Activated naive CD8-positive, alpha-beta T cell (primary cell): ENCODE measurements around the gene CELF2.

Experiments used
- H3K27ac Mint-ChIP-seq: one replicate; pipeline ENCODE4 v1.8.0; 2021; ENCODE audit warnings: mixed read lengths
- H3K27me3 Mint-ChIP-seq: one replicate; pipeline ENCODE4 v1.8.0; 2021; ENCODE audit warnings: mixed read lengths
- H3K36me3 Mint-ChIP-seq: one replicate; pipeline ENCODE4 v1.8.0; 2021; ENCODE audit warnings: mixed read lengths
- H3K4me1 Mint-ChIP-seq: one replicate; pipeline ENCODE4 v1.8.0; 2021; ENCODE audit warnings: low read depth, mixed read lengths
- H3K4me3 Mint-ChIP-seq: one replicate; pipeline ENCODE4 v1.8.0; 2021; ENCODE audit warnings: mild to moderate bottlenecking, mixed read lengths
- H3K9me3 Mint-ChIP-seq: one replicate; pipeline ENCODE4 v1.8.0; 2021; ENCODE audit warnings: low read depth, mixed read lengths

Gene CELF2

DNA sequence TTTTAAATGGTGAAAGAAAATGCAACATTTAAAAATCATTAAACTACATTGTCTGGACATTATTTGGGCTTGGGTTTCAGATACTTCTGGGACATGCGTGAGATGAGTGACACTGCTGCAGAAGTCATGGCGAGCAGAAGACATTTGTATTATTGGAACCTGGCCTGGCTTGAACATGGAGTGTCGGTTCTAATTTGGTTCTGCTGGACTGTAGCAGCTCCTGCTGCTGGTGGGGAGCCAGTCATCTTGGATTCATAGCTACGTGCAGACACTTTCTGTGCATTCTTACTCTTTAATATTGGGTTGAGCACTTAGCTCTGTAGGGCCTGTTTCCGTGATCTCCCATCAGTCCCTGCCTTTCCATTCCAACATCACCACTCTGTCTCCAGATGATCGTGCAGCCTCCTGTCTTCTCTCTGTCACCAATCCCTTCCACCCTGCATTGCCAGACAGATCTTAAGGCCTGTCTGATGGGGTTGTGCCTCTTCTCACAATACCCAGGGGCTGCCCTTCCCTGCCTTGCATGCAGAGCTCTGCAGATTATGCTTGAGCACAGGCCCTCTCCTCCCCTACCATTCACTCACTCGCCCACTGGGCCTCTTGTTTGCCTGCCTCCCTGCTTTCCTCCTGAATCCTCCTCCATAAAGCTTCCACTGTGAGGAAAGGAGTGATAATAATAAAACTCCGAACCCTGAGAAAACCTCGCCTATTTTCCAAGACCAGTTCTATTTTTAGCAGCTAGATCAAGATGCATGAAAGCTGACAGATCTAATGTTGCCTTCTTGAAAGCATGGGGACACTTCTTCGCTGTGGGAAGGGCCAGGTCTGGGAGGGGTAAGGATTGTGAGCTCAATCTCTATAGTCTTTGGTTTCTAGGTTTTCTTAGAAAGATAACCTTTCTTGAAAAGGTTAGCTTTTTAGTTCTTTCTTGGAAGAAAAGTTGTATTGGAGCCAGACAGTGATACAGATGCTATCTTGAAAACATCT, 32.9 kb downstream of the CELF2 start:
- H3K9me3 Mint-ChIP-seq = no peaks in the 10 kb centered on the region
- H3K4me3 Mint-ChIP-seq = no peak overlapping the region
- H3K36me3 Mint-ChIP-seq = peaks cover 2% of the 10 kb centered on the region
- no peak overlapping the region for H3K27ac Mint-ChIP-seq
- H3K27me3 Mint-ChIP-seq = no peaks in the 10 kb centered on the region
- no peaks in the 10 kb centered on the region for H3K4me1 Mint-ChIP-seq

DNA sequence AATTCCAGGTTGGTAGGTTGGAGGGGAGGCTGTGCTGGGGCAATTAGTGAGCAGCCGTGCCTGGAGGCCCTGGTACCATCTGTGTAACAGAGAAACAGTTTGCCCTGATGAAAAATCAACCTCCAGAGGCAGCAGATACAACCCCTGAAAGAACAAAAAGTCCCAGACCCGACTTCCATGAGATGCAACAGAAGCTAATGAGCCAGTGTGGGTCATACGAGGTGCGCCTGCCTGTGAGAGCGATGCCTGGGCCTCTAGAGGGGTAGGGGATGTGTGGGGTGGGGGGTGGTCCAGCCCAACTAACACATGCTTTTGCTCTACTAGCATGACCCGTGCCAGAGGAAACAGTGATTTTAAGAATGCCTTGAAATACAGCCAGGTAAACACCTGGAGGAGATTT, 39.3 kb downstream of the CELF2 start:
- H3K4me3 Mint-ChIP-seq = no peak overlapping the region
- no peaks in the 10 kb centered on the region for H3K27me3 Mint-ChIP-seq
- no peaks in the 10 kb centered on the region for H3K9me3 Mint-ChIP-seq
- no peaks in the 10 kb centered on the region for H3K36me3 Mint-ChIP-seq
- H3K27ac Mint-ChIP-seq = no peak overlapping the region
- H3K4me1 Mint-ChIP-seq = no peaks in the 10 kb centered on the region

DNA sequence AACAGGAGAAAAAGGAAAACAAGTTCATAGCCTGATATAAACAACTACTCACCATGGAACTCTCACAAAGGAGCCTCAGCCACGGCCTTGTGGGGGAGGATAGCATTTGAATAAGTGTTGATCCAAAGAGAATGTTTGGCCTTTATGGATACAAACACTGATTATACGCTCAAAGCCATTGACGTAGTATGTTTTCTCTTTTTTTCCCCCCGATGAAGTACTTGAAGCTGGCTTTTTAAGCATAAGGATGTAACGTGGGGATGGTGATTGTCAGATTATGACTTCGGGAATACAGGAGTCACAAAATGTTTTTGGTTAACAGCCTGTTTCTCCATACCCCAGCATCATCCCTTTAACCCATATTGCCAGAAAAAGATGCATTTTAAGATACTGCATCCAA, 39.8 kb downstream of the CELF2 start:
- Mint-ChIP-seq H3K4me1 (no peaks in the 10 kb centered on the region), H3K9me3 (no peaks in the 10 kb centered on the region), H3K4me3 (no peak overlapping the region), H3K27ac (no peak overlapping the region), H3K27me3 (no peaks in the 10 kb centered on the region), H3K36me3 (peaks cover 2% of the 10 kb centered on the region)

GRCh38 chr10:11057994-11058393, 40.3 kb downstream of the CELF2 start:
- no peaks in the 10 kb centered on the region for H3K27me3 Mint-ChIP-seq
- no peaks in the 10 kb centered on the region for H3K4me1 Mint-ChIP-seq
- H3K9me3 Mint-ChIP-seq = no peaks in the 10 kb centered on the region
- H3K36me3 Mint-ChIP-seq = peaks cover 2% of the 10 kb centered on the region
- H3K4me3 Mint-ChIP-seq = no peak overlapping the region
- H3K27ac Mint-ChIP-seq = no peak overlapping the region

GRCh38 chr10:11058965-11059364, 41.3 kb downstream of the CELF2 start:
- H3K27ac Mint-ChIP-seq = no peak overlapping the region
- peaks cover 2% of the 10 kb centered on the region for H3K36me3 Mint-ChIP-seq
- no peaks in the 10 kb centered on the region for H3K4me1 Mint-ChIP-seq
- no peak overlapping the region for H3K4me3 Mint-ChIP-seq
- H3K9me3 Mint-ChIP-seq = no peaks in the 10 kb centered on the region
- no peaks in the 10 kb centered on the region for H3K27me3 Mint-ChIP-seq

DNA sequence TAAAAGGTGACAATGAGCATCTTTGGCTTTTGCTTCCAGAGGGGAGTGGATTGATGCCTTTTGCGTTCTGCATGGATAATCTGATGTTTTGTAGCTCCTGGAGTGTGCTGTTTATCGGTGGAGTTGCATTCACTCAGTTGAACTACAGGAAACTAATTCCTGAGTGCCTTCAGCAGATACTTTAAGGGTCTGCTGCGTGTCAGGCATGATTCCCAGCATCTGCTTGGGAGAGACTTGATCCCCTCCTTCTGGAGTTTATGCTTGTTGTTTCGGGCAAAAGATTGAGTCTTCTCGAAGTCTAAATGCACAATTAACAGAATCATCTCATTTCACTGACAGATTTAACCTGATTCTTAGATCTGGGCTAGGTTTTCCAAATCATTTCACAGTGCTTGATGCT, 46.2 kb downstream of the CELF2 start:
- no peak overlapping the region for H3K27ac Mint-ChIP-seq
- no peak overlapping the region for H3K4me3 Mint-ChIP-seq
- no peaks in the 10 kb centered on the region for H3K9me3 Mint-ChIP-seq
- H3K4me1 Mint-ChIP-seq = no peaks in the 10 kb centered on the region
- no peaks in the 10 kb centered on the region for H3K27me3 Mint-ChIP-seq
- peaks cover 2% of the 10 kb centered on the region for H3K36me3 Mint-ChIP-seq

DNA sequence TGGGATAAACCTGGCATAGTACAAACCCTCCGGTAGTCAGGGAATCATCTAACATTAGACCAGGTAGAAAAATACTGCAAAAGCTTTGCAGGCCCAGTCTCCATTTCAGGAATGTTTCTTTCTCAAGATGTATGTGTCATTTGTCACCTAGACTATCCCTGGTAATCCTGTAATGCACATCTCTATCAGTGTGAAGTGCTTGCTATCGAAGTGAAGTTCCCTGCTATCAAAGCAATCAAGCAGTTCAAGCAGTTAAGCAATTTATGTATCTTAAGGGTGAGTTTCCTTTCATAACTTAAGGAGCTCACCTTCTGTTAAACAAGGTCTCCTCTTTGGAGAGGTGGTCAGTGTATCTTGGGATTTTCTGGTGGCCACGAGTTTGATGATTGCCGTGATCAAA, 47.2 kb downstream of the CELF2 start:
- Mint-ChIP-seq H3K4me1 (no peaks in the 10 kb centered on the region), H3K36me3 (peaks cover 2% of the 10 kb centered on the region), H3K4me3 (no peak overlapping the region), H3K27me3 (no peaks in the 10 kb centered on the region), H3K27ac (no peak overlapping the region), H3K9me3 (no peaks in the 10 kb centered on the region)

DNA sequence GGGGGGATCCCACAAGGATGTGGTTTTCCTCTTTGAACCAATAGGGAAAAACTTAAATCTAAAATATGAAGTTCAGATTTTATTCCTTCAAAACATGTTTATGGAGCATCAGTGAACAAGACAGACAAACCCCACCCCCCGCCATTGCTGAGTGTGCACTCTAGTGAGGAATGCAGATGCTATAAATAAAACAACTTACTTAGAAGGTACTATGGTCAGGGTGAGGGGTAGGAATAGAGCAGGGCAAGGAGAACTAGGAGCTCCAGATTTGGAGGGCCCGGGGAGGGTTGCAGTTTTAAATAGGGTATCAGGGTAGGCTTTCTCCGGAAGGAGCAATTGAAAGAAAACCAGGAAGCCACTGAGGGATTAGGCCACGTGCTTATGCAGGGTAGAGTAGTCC, 47.9 kb downstream of the CELF2 start:
- H3K36me3 Mint-ChIP-seq = peaks cover 2% of the 10 kb centered on the region
- no peaks in the 10 kb centered on the region for H3K4me1 Mint-ChIP-seq
- no peaks in the 10 kb centered on the region for H3K9me3 Mint-ChIP-seq
- no peaks in the 10 kb centered on the region for H3K27me3 Mint-ChIP-seq
- H3K4me3 Mint-ChIP-seq = no peak overlapping the region
- no peak overlapping the region for H3K27ac Mint-ChIP-seq

DNA sequence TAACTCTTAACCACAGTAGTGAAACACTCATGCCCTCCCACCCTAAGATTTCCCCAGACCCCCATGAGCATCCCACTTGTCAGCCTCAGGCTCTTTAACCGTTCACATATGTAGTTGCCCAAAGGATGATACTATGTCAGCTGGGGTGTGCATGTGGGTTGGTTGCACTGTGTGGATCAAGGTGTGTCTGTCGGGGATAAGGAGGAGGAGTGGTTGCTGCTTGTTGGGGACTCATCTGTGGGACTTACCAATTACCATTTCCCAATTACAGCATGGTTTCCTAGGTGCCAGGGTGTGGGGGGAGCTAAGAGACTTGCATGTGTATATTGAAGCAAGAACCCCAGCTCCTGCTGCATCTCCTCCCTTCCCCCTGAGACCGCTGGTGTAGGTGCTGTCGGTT, 48.8 kb downstream of the CELF2 start:
- H3K4me1 Mint-ChIP-seq = no peaks in the 10 kb centered on the region
- no peak overlapping the region for H3K4me3 Mint-ChIP-seq
- no peaks in the 10 kb centered on the region for H3K9me3 Mint-ChIP-seq
- no peaks in the 10 kb centered on the region for H3K27me3 Mint-ChIP-seq
- no peak overlapping the region for H3K27ac Mint-ChIP-seq
- peaks cover 2% of the 10 kb centered on the region for H3K36me3 Mint-ChIP-seq

- H3K4me1 Mint-ChIP-seq = no peaks in the 10 kb centered on the region
- H3K4me3 Mint-ChIP-seq = no peak overlapping the region
- no peaks in the 10 kb centered on the region for H3K27me3 Mint-ChIP-seq
- H3K27ac Mint-ChIP-seq = no peak overlapping the region
- no peaks in the 10 kb centered on the region for H3K9me3 Mint-ChIP-seq
- H3K36me3 Mint-ChIP-seq = no peaks in the 10 kb centered on the region
Observed at GRCh38 chr10:11068861-11069633, 51.4 kb downstream of the CELF2 start.

GRCh38 chr10:11073410-11073809, 55.7 kb downstream of the CELF2 start:
- no peaks in the 10 kb centered on the region for H3K27me3 Mint-ChIP-seq
- no peak overlapping the region for H3K27ac Mint-ChIP-seq
- no peaks in the 10 kb centered on the region for H3K9me3 Mint-ChIP-seq
- H3K4me3 Mint-ChIP-seq = no peak overlapping the region
- H3K4me1 Mint-ChIP-seq = no peaks in the 10 kb centered on the region
- no peaks in the 10 kb centered on the region for H3K36me3 Mint-ChIP-seq

DNA sequence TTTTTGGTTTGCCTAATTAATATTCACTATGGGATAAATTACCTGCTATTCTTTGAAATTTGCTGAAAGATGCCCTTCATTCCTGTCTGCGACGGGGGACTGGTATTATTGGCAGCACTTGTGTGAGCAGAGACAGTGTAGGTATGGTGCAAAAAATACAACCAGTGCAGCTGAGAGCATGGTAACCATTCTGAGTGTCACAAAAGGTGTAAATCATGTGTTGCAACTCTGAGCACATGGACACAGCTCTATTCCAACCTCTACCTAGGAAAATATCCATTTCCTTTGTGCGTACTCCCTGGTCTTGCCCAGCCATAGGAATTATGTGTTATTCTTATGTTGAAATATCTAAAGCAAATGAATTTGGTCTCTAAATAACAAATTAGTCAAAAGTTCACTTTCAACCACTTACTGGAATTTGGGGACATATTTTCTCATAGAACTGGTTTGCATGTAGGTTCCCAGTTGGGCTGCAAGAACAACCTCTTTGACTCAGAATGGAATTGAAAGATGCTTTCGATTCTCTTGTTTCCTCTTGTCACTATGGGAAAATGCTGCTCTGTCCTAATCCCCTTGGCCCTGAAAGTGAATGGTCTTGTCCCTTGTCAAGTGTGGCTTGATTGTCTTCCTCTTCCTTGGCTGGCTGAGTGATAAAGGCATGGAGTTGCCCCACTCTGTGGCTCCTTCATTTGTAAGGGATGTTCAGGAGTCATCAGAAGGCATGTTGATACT, 57.0 kb downstream of the CELF2 start:
- Mint-ChIP-seq H3K36me3 (no peaks in the 10 kb centered on the region), H3K27ac (no peak overlapping the region), H3K4me3 (no peak overlapping the region), H3K27me3 (no peaks in the 10 kb centered on the region), H3K9me3 (no peaks in the 10 kb centered on the region), H3K4me1 (no peaks in the 10 kb centered on the region)

DNA sequence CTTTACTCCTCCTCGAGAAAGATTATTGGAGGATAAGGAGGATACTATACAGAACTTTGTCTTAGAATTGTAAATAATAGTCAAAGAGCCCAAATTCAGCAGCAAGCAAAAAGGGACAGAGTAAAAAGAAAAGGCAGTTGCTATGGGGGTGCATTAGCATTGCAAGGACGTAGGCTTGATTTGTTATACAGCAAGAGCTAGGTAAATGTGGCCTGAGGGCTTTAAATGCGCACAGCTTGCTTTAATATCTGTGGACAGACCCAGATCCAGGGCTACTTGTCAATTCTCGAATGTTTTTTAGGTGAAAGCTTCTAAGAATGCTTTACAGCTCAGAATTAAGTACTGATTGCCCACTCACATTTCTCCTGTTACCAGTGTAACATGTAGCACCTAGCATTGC, 58.5 kb downstream of the CELF2 start:
- no peaks in the 10 kb centered on the region for H3K9me3 Mint-ChIP-seq
- no peak overlapping the region for H3K4me3 Mint-ChIP-seq
- no peaks in the 10 kb centered on the region for H3K36me3 Mint-ChIP-seq
- no peaks in the 10 kb centered on the region for H3K4me1 Mint-ChIP-seq
- no peaks in the 10 kb centered on the region for H3K27me3 Mint-ChIP-seq
- H3K27ac Mint-ChIP-seq = no peak overlapping the region

GRCh38 chr10:11080564-11080984, 62.9 kb downstream of the CELF2 start:
- Mint-ChIP-seq H3K4me3 (no peak overlapping the region), H3K27ac (no peak overlapping the region), H3K27me3 (peaks cover 3% of the 10 kb centered on the region), H3K4me1 (no peaks in the 10 kb centered on the region), H3K36me3 (no peaks in the 10 kb centered on the region), H3K9me3 (no peaks in the 10 kb centered on the region)

DNA sequence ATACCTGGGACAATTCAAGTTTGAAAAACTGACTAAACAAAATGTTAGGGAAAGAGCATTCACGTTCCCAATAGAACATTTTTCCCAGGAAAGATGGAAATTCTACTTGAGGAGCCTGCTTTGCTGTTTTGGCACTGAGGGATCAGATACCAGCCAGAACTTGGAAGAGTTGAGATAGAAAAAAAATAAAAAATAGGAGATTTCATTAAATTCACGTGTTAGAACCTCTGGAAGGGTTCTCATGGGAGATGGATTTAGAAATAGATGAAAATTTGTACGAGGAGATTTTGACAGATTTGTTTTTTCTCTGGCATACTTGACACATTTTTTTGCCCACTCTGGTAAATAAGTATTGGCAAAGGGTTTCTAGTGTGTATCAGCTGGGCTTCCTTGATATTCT, 63.7 kb downstream of the CELF2 start:
- H3K9me3 Mint-ChIP-seq = no peaks in the 10 kb centered on the region
- peaks cover 3% of the 10 kb centered on the region for H3K27me3 Mint-ChIP-seq
- H3K4me3 Mint-ChIP-seq = no peak overlapping the region
- H3K36me3 Mint-ChIP-seq = no peaks in the 10 kb centered on the region
- no peak overlapping the region for H3K27ac Mint-ChIP-seq
- no peaks in the 10 kb centered on the region for H3K4me1 Mint-ChIP-seq
